Measurements from ENCODE around the gene TALDO1. TPM values are rescaled to one million over a fixed set of nuclear protein-coding genes. Genes with fewer than 3 reads are reported as not detected.

Gene TALDO1
- total RNA-seq, 1 donor from 2014 or later = 155 TPM

- peak; percentile 78 for DNase-seq (ENCODE audit: low read depth)
Measured at GRCh38 chr11:786235-787083, 39.2 kb downstream of the TALDO1 start.

GRCh38 chr11:787084-787675 is 39.9 kb downstream of the TALDO1 start:
- DNase-seq (ENCODE audit: low read depth) = no peak

- no peak for DNase-seq (ENCODE audit: low read depth)
Measured at GRCh38 chr11:788009-788640, 40.9 kb downstream of the TALDO1 start.

- peak; percentile 50 for DNase-seq (ENCODE audit: low read depth)
Measured at GRCh38 chr11:788953-789940, 42.0 kb downstream of the TALDO1 start.

GRCh38 chr11:789943-790342 is 42.7 kb downstream of the TALDO1 start, which contains the start of gene CEND1:
Gene CEND1, minus strand, starts transcription at chr11:790090. Its CDS starts 1,514 bp downstream, at chr11:788576.
- peak; percentile 52 for DNase-seq (ENCODE audit: low read depth)

GRCh38 chr11:790721-791564 is 43.7 kb downstream of the TALDO1 start:
- DNase-seq (ENCODE audit: low read depth) = peak; percentile 40

GRCh38 chr11:791658-792534 is 44.6 kb downstream of the TALDO1 start:
- no peak for DNase-seq (ENCODE audit: low read depth)

- no peak for DNase-seq (ENCODE audit: low read depth)
Measured at GRCh38 chr11:792535-792821, 45.2 kb downstream of the TALDO1 start.

- no peak for DNase-seq (ENCODE audit: low read depth)
Measured at GRCh38 chr11:792873-793272, 45.6 kb downstream of the TALDO1 start.

- DNase-seq (ENCODE audit: low read depth) = peak; percentile 49
Measured at GRCh38 chr11:793556-793955, 46.3 kb downstream of the TALDO1 start.

- peak; percentile 50 for DNase-seq (ENCODE audit: low read depth)
Measured at GRCh38 chr11:794013-794765, 46.9 kb downstream of the TALDO1 start.

- DNase-seq (ENCODE audit: low read depth) = no peak
Measured at GRCh38 chr11:794766-795633, 47.7 kb downstream of the TALDO1 start.

GRCh38 chr11:795634-796564 is 48.6 kb downstream of the TALDO1 start:
- peak; percentile 74 for DNase-seq (ENCODE audit: low read depth)

GRCh38 chr11:796565-797295 is 49.5 kb downstream of the TALDO1 start:
- DNase-seq (ENCODE audit: low read depth) = no peak

- peak; percentile 89 for DNase-seq (ENCODE audit: low read depth)
Measured at GRCh38 chr11:797296-798092, 50.2 kb downstream of the TALDO1 start.
